ENCODE results near the gene KIR2DL1. TPM values are rescaled to one million over a fixed set of nuclear protein-coding genes. Genes with fewer than 3 reads are reported as not detected.
"Not testable (repeated sequence)": the region's sequence is repeated elsewhere in the genome, so short reads cannot be mapped to it uniquely, and the experiment has no call there.

Gene KIR2DL1
- total and polyA plus RNA-seq, 10 of the 15 experiments (the other 5 are each of a cell fraction or from before 2014, with no cell fraction given), result 0.35 TPM; not detected in 9

DNA sequence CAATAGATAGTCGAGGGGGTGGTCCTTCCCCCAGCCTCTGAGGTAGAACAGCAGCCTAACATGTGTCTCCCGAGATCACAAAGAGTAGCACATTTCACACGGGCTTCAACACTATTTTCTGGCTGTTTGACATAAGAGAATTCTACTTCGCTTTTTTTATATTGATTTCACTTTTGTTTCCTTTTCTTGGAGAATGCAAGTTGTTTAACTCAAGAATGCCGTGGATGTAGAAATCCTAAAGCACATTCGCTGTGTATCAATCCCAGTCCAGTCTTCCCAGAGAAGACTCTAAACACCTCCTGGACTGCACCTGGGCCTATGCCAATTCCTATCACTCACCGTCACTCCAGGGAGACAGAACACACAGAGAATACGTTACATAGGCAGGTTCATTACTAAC, 58.5 kb downstream of the KIR2DL1 start:
- H4K20me1 ChIP-seq (ENCODE audit: control insufficient read depth, insufficient read depth); H3K4me3 ChIP-seq; H3K79me2 ChIP-seq (ENCODE audit: control insufficient read depth, insufficient read depth, low read length); RAD21 ChIA-PET (ENCODE audit: unreplicated experiment); H3K9ac ChIP-seq (ENCODE audit: control insufficient read depth, insufficient read depth, low read length); H3K27ac ChIP-seq (ENCODE audit: control insufficient read depth, insufficient read depth); H3K27me3 ChIP-seq (replicated peaks in 1 of 2; ENCODE audit: control insufficient read depth in 2 of 2, insufficient read depth in 2 of 2, low read length in 1 of 2); intact Hi-C loops (cut with micrococcal nuclease; ENCODE audit: unreplicated experiment); BruUV-seq (replicated peaks); SMC1A ChIA-PET (ENCODE audit: uncharacterized antibody, unreplicated experiment); POLR2A ChIA-PET; FAIRE-seq; ATAC-seq; H3K36me3 ChIP-seq (ENCODE audit: control insufficient read depth in 2 of 2, insufficient read depth in 2 of 2, low read length in 1 of 2); CTCF ChIA-PET; DNase-seq (ENCODE audit: low read depth, low spot score); H2AFZ ChIP-seq (ENCODE audit: control insufficient read depth, low read depth, low read length); H3K9me3 ChIP-seq (replicated peaks; ENCODE audit: control insufficient read depth, insufficient read depth, low read length); H3K4me2 ChIP-seq (ENCODE audit: control insufficient read depth, insufficient read depth); in situ Hi-C loops (cut with MboI); H3K4me1 ChIP-seq (ENCODE audit: control insufficient read depth, insufficient read depth, low read length): not testable (repeated sequence)
- WGBS (ENCODE audit: insufficient coverage, insufficient replicate concordance, low lambda C conversion rate, missing lambda C conversion rate), result 20% methylated on average over 8 of the region's 8 CpGs

- CTCF ChIA-PET; in situ Hi-C loops (cut with MboI); BruUV-seq (replicated peaks); H3K9ac ChIP-seq (ENCODE audit: control insufficient read depth, insufficient read depth, low read length); DNase-seq (ENCODE audit: low read depth, low spot score); H3K27me3 ChIP-seq (replicated peaks in 1 of 2; ENCODE audit: control insufficient read depth in 2 of 2, insufficient read depth in 2 of 2, low read length in 1 of 2); H3K79me2 ChIP-seq (ENCODE audit: control insufficient read depth, insufficient read depth, low read length); H4K20me1 ChIP-seq (ENCODE audit: control insufficient read depth, insufficient read depth); H3K4me3 ChIP-seq; H3K4me2 ChIP-seq (ENCODE audit: control insufficient read depth, insufficient read depth); ATAC-seq; FAIRE-seq; H3K9me3 ChIP-seq (replicated peaks; ENCODE audit: control insufficient read depth, insufficient read depth, low read length); H3K27ac ChIP-seq (ENCODE audit: control insufficient read depth, insufficient read depth); H3K36me3 ChIP-seq (ENCODE audit: control insufficient read depth in 2 of 2, insufficient read depth in 2 of 2, low read length in 1 of 2); SMC1A ChIA-PET (ENCODE audit: uncharacterized antibody, unreplicated experiment); RAD21 ChIA-PET (ENCODE audit: unreplicated experiment); intact Hi-C loops (cut with micrococcal nuclease; ENCODE audit: unreplicated experiment); H2AFZ ChIP-seq (ENCODE audit: control insufficient read depth, low read depth, low read length); POLR2A ChIA-PET; H3K4me1 ChIP-seq (ENCODE audit: control insufficient read depth, insufficient read depth, low read length): not testable (repeated sequence)
- WGBS (ENCODE audit: insufficient coverage, insufficient replicate concordance, low lambda C conversion rate, missing lambda C conversion rate), result 64% methylated on average over 14 of the region's 14 CpGs
These were observed 62.9 kb downstream of the KIR2DL1 start, which contains the start of gene KIR2DS4 for GRCh38 chr19:54832496-54832895. Gene KIR2DS4 (plus strand): TSS chr19:54832676.

Small RNA genes within 50 kb of the gene (small RNA-seq; reads per million reads assigned to genes)
- not detected for gene KIR3DP1

Other genes starting within 250 kb of the KIR2DL1 start
Only the 7 nearest of the 14 such genes appear.
- gene KIR3DL3, start 45.4 kb upstream of the KIR2DL1 start, total RNA-seq (2014; rRNA removed), result not detected in 2 replicates
- gene KIR3DL3, start 45.4 kb upstream of the KIR2DL1 start, total RNA-seq (2014; rRNA removed; fragmentation: Illumina TruSeq; extraction: Trizol), result not detected in 2 replicates
- gene KIR3DL3, start 45.4 kb upstream of the KIR2DL1 start, total RNA-seq (2021), result not detected in 2 replicates
- not detected in 2 replicates for gene KIR3DL3, start 45.4 kb upstream of the KIR2DL1 start, polyA plus RNA-seq (2011; rRNA removed)
- gene KIR3DL3, start 45.4 kb upstream of the KIR2DL1 start, polyA plus RNA-seq (2014; fragmentation: Illumina TruSeq; extraction: Trizol), result not detected in 2 replicates
- gene KIR3DL3, start 45.4 kb upstream of the KIR2DL1 start, polyA plus RNA-seq (2014; fragmentation: Nextera tagmentation; extraction: Ambion mirVana), result not detected
- gene KIR3DL3, start 45.4 kb upstream of the KIR2DL1 start, polyA plus RNA-seq (2014; rRNA removed), result not detected in 2 replicates
- gene KIR3DL3, start 45.4 kb upstream of the KIR2DL1 start, polyA plus RNA-seq (2016; fragmentation: Nextera tagmentation; extraction: Ambion mirVana), result not detected
- gene KIR2DL3, start 31.3 kb upstream of the KIR2DL1 start, total RNA-seq (2014; rRNA removed), result not detected in 2 replicates
- not detected in 2 replicates for gene KIR2DL3, start 31.3 kb upstream of the KIR2DL1 start, total RNA-seq (2014; rRNA removed; fragmentation: Illumina TruSeq; extraction: Trizol)
- not detected in 2 replicates for gene KIR2DL3, start 31.3 kb upstream of the KIR2DL1 start, total RNA-seq (2021)
- 0.33 and 0.45 TPM in 2 replicates for gene KIR2DL3, start 31.3 kb upstream of the KIR2DL1 start, polyA plus RNA-seq (2011; rRNA removed)
- gene KIR2DL3, start 31.3 kb upstream of the KIR2DL1 start, polyA plus RNA-seq (2014; fragmentation: Illumina TruSeq; extraction: Trizol), result not detected in 2 replicates
- gene KIR2DL3, start 31.3 kb upstream of the KIR2DL1 start, polyA plus RNA-seq (2014; fragmentation: Nextera tagmentation; extraction: Ambion mirVana), result not detected
- not detected in 2 replicates for gene KIR2DL3, start 31.3 kb upstream of the KIR2DL1 start, polyA plus RNA-seq (2014; rRNA removed)
- not detected for gene KIR2DL3, start 31.3 kb upstream of the KIR2DL1 start, polyA plus RNA-seq (2016; fragmentation: Nextera tagmentation; extraction: Ambion mirVana)
- not detected in 2 replicates for gene KIR2DL4, start 33.8 kb downstream of the KIR2DL1 start, total RNA-seq (2014; rRNA removed)
- gene KIR2DL4, start 33.8 kb downstream of the KIR2DL1 start, total RNA-seq (2014; rRNA removed; fragmentation: Illumina TruSeq; extraction: Trizol), result not detected in 2 replicates
- not detected in 2 replicates for gene KIR2DL4, start 33.8 kb downstream of the KIR2DL1 start, total RNA-seq (2021)
- gene KIR2DL4, start 33.8 kb downstream of the KIR2DL1 start, polyA plus RNA-seq (2011; rRNA removed), result 0.22 and 0.46 TPM in 2 replicates
- gene KIR2DL4, start 33.8 kb downstream of the KIR2DL1 start, polyA plus RNA-seq (2014; fragmentation: Illumina TruSeq; extraction: Trizol), result not detected in 2 replicates
- gene KIR2DL4, start 33.8 kb downstream of the KIR2DL1 start, polyA plus RNA-seq (2014; fragmentation: Nextera tagmentation; extraction: Ambion mirVana), result not detected
- gene KIR2DL4, start 33.8 kb downstream of the KIR2DL1 start, polyA plus RNA-seq (2014; rRNA removed), result not detected in 2 replicates
- not detected for gene KIR2DL4, start 33.8 kb downstream of the KIR2DL1 start, polyA plus RNA-seq (2016; fragmentation: Nextera tagmentation; extraction: Ambion mirVana)
- gene KIR3DL1, start 46.7 kb downstream of the KIR2DL1 start, total RNA-seq (2014; rRNA removed), result not detected in 2 replicates
- not detected in 2 replicates for gene KIR3DL1, start 46.7 kb downstream of the KIR2DL1 start, total RNA-seq (2014; rRNA removed; fragmentation: Illumina TruSeq; extraction: Trizol)
- gene KIR3DL1, start 46.7 kb downstream of the KIR2DL1 start, total RNA-seq (2021), result not detected in 2 replicates
- gene KIR3DL1, start 46.7 kb downstream of the KIR2DL1 start, polyA plus RNA-seq (2011; rRNA removed), result 0.27 and 0.37 TPM in 2 replicates
- gene KIR3DL1, start 46.7 kb downstream of the KIR2DL1 start, polyA plus RNA-seq (2014; fragmentation: Illumina TruSeq; extraction: Trizol), result not detected in 2 replicates
- gene KIR3DL1, start 46.7 kb downstream of the KIR2DL1 start, polyA plus RNA-seq (2014; fragmentation: Nextera tagmentation; extraction: Ambion mirVana), result not detected
- not detected in 2 replicates for gene KIR3DL1, start 46.7 kb downstream of the KIR2DL1 start, polyA plus RNA-seq (2014; rRNA removed)
- not detected for gene KIR3DL1, start 46.7 kb downstream of the KIR2DL1 start, polyA plus RNA-seq (2016; fragmentation: Nextera tagmentation; extraction: Ambion mirVana)
- not detected in 2 replicates for gene KIR2DS4, start 62.9 kb downstream of the KIR2DL1 start, total RNA-seq (2014; rRNA removed)
- not detected in 2 replicates for gene KIR2DS4, start 62.9 kb downstream of the KIR2DL1 start, total RNA-seq (2014; rRNA removed; fragmentation: Illumina TruSeq; extraction: Trizol)
- not detected in 2 replicates for gene KIR2DS4, start 62.9 kb downstream of the KIR2DL1 start, total RNA-seq (2021)
- 0.42 and 0.46 TPM in 2 replicates for gene KIR2DS4, start 62.9 kb downstream of the KIR2DL1 start, polyA plus RNA-seq (2011; rRNA removed)
- not detected in 2 replicates for gene KIR2DS4, start 62.9 kb downstream of the KIR2DL1 start, polyA plus RNA-seq (2014; fragmentation: Illumina TruSeq; extraction: Trizol)
- not detected for gene KIR2DS4, start 62.9 kb downstream of the KIR2DL1 start, polyA plus RNA-seq (2014; fragmentation: Nextera tagmentation; extraction: Ambion mirVana)
- gene KIR2DS4, start 62.9 kb downstream of the KIR2DL1 start, polyA plus RNA-seq (2014; rRNA removed), result not detected in 2 replicates
- not detected for gene KIR2DS4, start 62.9 kb downstream of the KIR2DL1 start, polyA plus RNA-seq (2016; fragmentation: Nextera tagmentation; extraction: Ambion mirVana)
- gene KIR3DL2, start 80.7 kb downstream of the KIR2DL1 start, total RNA-seq (2014; rRNA removed), result not detected in 2 replicates
- gene KIR3DL2, start 80.7 kb downstream of the KIR2DL1 start, total RNA-seq (2014; rRNA removed; fragmentation: Illumina TruSeq; extraction: Trizol), result not detected in 2 replicates
- not detected in 2 replicates for gene KIR3DL2, start 80.7 kb downstream of the KIR2DL1 start, total RNA-seq (2021)
- 0.23 and 0.39 TPM in 2 replicates for gene KIR3DL2, start 80.7 kb downstream of the KIR2DL1 start, polyA plus RNA-seq (2011; rRNA removed)
- not detected in 2 replicates for gene KIR3DL2, start 80.7 kb downstream of the KIR2DL1 start, polyA plus RNA-seq (2014; fragmentation: Illumina TruSeq; extraction: Trizol)
- not detected for gene KIR3DL2, start 80.7 kb downstream of the KIR2DL1 start, polyA plus RNA-seq (2014; fragmentation: Nextera tagmentation; extraction: Ambion mirVana)
- gene KIR3DL2, start 80.7 kb downstream of the KIR2DL1 start, polyA plus RNA-seq (2014; rRNA removed), result not detected in 2 replicates
- gene KIR3DL2, start 80.7 kb downstream of the KIR2DL1 start, polyA plus RNA-seq (2016; fragmentation: Nextera tagmentation; extraction: Ambion mirVana), result not detected
- 0.16 TPM in 1 of 2 replicates, not detected in the other for gene FCAR, start 104.4 kb downstream of the KIR2DL1 start, total RNA-seq (2014; rRNA removed)
- gene FCAR, start 104.4 kb downstream of the KIR2DL1 start, total RNA-seq (2014; rRNA removed; fragmentation: Illumina TruSeq; extraction: Trizol), result not detected in 2 replicates
- not detected in 2 replicates for gene FCAR, start 104.4 kb downstream of the KIR2DL1 start, total RNA-seq (2021)
- 0.49 TPM in 2 replicates for gene FCAR, start 104.4 kb downstream of the KIR2DL1 start, polyA plus RNA-seq (2011; rRNA removed)
- gene FCAR, start 104.4 kb downstream of the KIR2DL1 start, polyA plus RNA-seq (2014; fragmentation: Illumina TruSeq; extraction: Trizol), result not detected in 2 replicates
- gene FCAR, start 104.4 kb downstream of the KIR2DL1 start, polyA plus RNA-seq (2014; fragmentation: Nextera tagmentation; extraction: Ambion mirVana), result not detected
- not detected in 2 replicates for gene FCAR, start 104.4 kb downstream of the KIR2DL1 start, polyA plus RNA-seq (2014; rRNA removed)
- not detected for gene FCAR, start 104.4 kb downstream of the KIR2DL1 start, polyA plus RNA-seq (2016; fragmentation: Nextera tagmentation; extraction: Ambion mirVana)